NK-92 treated with Interleukin-12 subunit alpha and Interleukin-12 subunit beta, amount 100 ng/mL, for 24 hours (cell line): ENCODE data around the gene MT4.

ENCODE experiments used
- DNase-seq: peaks from one replicate; lab custom pipeline; 2025; lab: John Stamatoyannopoulos, UW

Gene MT4

DNA sequence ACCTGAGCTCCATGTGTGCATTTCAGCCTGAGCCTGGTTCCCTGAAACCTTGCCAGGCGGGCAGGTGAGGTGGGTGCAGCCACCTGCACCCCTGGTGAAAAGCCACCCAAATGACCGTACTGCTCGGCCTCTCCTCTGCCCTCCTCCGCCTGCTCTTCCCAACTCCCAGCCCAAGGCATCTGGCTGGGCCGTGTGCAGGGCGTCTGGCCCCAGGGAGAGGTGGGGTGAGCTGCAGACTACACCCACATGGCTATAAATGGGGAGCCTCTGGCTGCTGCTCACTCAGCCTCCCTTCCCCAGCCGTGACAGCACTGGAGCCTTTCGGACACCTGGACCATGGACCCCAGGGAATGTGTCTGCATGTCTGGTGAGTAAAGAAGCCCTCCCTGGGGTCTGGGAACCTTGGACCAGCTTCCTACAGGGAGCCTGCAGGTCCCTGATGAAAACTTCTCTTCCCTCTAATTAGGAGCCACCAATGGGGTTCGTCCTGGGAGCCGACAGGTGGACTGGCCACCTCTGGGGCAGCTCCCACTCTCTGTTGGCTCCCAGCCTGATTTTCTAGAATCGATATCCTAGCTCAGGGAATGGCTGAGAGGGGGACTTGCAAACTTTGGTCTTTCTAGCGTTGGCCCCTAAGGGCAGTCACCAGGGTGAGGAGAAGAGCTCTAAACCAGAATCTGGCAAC, at the start of gene MT4:
TSS of gene MT4 (plus strand) at position 281 of the 685 bp plus-strand sequence. CDS start at position 337, 56 bp downstream.
- DNase-seq = no peak

- no peak for DNase-seq
These were observed 49.2 kb upstream of the MT4 start for GRCh38 chr16:56515665-56516064.

DNA sequence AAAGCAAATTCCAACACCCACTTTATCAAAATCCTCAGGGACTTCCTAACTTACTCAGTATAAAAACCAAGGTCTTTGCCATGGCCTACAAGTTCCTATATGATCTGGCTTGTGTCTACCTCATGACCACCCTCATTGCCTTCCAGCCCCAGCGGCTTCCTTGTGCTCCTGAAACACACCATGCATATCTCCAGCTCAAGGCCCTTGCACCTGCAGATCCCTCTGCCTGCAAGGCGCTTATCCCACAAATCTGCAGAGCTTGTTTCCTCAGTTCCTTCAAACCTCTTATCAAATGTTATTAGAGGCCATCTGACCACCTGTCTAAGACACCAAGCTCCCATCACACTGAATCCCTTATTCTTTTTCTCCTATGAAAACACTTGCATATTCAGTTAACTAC, 47.7 kb upstream of the MT4 start:
- no peak for DNase-seq

DNA sequence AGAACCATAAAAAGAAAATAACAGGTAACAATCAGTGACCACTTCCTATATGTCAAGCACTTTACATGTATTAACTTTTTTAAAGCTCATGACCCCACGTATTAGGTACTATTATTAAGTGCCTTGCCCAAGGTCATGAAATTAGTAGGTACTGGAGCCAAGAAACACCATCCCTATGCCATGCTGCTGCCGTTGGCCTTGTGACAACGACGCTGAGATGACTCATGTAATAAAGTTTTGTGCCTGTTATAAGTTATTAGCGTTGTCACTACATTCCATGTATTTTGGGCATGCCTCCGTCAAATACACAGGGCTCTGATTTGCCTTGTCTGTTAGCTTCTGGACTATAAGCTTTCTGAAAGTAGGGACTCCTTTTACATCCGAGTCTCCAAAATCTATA, 46.4 kb upstream of the MT4 start:
- no peak for DNase-seq

DNA sequence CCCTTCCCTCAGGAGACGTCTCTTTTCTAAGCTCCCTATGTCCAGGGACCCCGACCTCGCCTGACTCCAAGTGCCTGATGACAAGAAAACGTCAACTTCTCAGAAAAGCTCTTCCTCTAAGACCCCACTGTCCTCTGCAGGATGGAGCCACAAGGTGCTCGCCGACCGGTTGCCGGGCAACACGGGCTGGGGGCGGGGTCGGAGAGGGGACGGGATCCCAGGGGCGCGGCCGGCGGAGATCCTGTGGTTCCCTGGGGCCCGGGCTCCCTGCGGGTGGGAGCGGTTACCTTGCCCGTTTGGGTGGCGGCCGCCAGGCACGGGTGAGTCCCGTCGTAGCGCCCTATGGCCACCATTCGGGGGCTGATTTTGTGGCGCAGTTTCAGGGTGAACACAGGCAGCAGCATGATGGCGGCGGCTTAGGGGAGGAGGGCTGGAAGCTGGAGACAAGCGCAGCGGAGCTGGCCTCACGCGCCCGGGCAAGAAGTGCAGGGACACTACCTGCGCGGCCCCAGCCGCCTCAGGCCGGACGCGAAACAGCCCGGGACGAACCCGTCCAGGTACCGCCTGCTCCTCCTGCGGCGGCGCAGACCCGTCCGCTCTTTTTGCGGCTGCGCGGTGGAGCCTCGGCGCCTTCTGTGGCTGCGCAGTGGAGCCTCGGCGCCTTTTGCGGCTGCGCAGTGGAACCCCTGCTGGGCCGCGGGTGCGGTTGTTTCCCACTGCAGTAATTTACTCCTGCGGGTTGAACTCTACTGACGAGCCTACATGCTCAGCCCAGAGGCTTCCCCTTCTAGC, 45.2 kb upstream of the MT4 start, which contains the start of gene BBS2:
TSS of gene BBS2 (minus strand) at position 566 of the 792 bp plus-strand sequence. CDS start at position 404, 162 bp downstream.
- DNase-seq = peak; percentile 72

- DNase-seq = no peak
These were observed 44.7 kb upstream of the MT4 start for GRCh38 chr16:56520251-56520577.

- no peak for DNase-seq
These were observed 39.6 kb upstream of the MT4 start for GRCh38 chr16:56525236-56525635.

DNA sequence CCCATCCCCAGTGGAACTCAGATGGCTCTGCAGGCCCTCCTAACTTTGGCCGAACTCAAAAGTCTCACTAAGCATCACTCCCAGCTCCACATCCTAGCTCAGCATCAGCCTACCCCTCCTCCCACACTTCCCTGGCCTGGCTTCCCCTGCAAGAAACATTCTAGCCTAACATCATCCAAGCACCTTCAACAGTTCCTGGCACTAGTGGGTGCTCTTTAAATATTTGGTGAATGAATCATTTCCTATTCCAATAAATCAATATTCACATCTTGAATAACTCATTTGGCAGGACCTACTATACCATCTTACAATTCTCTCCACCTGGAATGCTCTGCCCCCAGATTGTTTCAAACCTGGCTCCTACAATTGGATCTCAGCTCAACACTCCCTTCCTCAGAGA, 34.0 kb upstream of the MT4 start:
- no peak for DNase-seq

- no peak for DNase-seq
These were observed 32.2 kb upstream of the MT4 start for GRCh38 chr16:56532714-56533113.

DNA sequence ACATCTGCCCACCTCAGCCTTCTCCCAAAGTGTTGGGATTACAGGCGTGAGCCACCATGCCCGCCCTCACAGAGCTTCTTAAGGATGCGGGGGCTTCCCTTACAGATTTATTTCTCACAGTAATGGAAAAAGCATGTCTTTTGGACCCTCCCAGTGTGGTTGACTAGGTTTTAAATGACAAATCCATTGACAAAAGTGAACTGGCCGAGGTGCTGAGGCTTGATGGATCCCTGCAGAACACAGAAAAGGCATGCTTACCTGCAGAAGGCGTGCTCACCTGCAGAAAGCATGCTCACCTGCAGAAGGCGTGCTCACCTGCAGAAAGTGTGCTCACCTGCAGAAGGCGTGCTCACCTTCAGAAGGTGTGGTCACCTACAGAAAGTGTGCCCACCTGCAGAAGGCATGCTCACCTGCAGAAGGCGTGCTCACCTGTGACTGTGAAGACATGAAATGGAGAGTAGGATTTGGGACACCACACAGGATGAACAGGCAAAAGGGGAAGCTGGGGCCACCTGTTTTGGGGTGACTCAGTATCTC, 30.0 kb upstream of the MT4 start:
- no peak for DNase-seq

GRCh38 chr16:56538331-56538730, 26.5 kb upstream of the MT4 start:
- no peak for DNase-seq

- no peak for DNase-seq
These were observed 25.2 kb upstream of the MT4 start for GRCh38 chr16:56539656-56540055.

GRCh38 chr16:56542039-56542438, 22.8 kb upstream of the MT4 start:
- DNase-seq = no peak

GRCh38 chr16:56547120-56547948, 17.5 kb upstream of the MT4 start:
- no peak for DNase-seq

- DNase-seq = no peak
These were observed 16.8 kb upstream of the MT4 start for GRCh38 chr16:56547949-56548567.

- no peak for DNase-seq
These were observed 15.7 kb upstream of the MT4 start for GRCh38 chr16:56549161-56549560.

GRCh38 chr16:56549744-56550385, 15.0 kb upstream of the MT4 start:
- no peak for DNase-seq

DNA sequence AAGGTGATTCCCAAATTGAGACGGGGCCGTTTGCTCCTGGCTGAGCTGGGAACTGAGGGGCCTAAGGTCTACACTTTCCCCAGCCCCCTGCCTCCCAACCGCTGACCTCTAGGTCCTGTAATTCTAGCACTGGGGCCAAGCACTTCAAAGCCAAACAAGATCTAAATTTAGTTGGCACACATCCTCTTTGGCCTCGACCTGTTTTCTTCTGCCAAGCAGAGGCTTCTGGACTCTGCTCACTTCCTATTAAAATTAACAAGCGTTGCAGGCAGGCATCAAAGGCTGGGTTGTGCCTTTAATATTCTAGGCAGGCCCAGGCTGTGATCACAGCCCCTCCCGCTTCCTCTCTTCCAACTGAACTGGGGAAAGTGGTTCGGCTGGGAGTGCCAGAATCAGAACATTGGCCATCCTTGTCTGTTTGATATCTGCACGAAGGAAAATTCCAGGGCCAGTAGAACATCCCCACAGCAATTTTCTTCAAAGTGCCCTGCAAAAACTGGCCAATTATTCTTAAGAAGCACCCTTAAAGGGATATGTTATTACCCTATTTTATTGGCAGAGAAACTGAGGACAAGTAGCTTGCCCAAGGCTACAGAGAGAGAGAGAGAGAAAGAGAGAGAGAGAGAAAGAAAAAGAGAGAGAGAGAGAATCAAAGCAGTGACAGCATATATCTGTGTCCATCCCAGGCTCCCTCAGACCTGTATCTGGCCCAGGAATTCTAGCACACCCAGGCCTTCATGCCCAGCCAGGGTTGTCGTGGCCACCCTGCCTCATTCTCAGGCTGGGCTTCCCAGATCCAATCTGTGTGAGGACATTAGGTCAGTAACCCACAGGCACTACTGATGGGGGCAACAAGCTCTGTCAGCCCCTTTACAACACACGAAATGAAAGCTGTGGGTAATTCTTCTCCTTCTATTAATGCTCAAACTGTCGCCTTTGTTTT, 12.8 kb upstream of the MT4 start:
- no peak for DNase-seq

DNA sequence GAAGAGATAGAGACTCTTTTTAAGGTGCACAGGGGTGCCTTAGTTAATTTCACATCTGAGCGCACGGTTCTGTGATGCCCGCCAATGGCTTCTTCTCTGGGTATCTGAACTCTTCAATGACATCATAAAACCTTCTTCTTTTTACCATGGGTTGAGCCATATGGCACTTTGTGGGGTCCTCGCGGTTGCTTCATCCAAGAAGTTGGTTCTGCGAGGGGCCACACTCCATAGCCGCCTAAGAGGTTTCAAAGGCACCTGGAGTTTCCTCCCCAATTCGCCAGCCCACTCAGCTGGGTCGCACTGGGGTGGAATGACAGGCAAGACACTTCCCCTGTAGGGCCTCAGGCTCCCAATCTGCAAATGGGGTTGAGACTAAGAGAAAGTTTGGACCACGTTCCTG, 10.4 kb upstream of the MT4 start:
- DNase-seq = no peak

GRCh38 chr16:56558024-56558747, 6.7 kb upstream of the MT4 start:
- DNase-seq = no peak
